HUDEP-2 (cell line): ENCODE results near the gene LRP2.
"Not testable (repeated sequence)": the region's sequence is repeated elsewhere in the genome, so short reads cannot be mapped to it uniquely, and the experiment has no call there.

Experiments used
- DNase-seq, 76 experiments: peaks; one replicate each; lab custom pipeline; 2025; ENCODE audit not compliant: unreplicated experiment in 76 of 76; lab: John Stamatoyannopoulos, UW

The LRP2 gene

GRCh38 chr2:169362118-169362893, at the start of gene LRP2:
Gene LRP2, minus strand, starts transcription at chr2:169362534. Its CDS starts 135 bp downstream, at chr2:169362399.
- DNase-seq = no peak

GRCh38 chr2:169406891-169407290, 44.6 kb upstream of the LRP2 start:
- no peak for DNase-seq

- not testable (repeated sequence) for DNase-seq
Measured at GRCh38 chr2:169399491-169399890, 37.2 kb upstream of the LRP2 start.

GRCh38 chr2:169397697-169398096, 35.4 kb upstream of the LRP2 start:
- DNase-seq = no peak

GRCh38 chr2:169395821-169396374, 33.6 kb upstream of the LRP2 start:
- DNase-seq = no peak

- no peak for DNase-seq
Measured at GRCh38 chr2:169393068-169393590, 30.8 kb upstream of the LRP2 start.

GRCh38 chr2:169391236-169391635, 28.9 kb upstream of the LRP2 start:
- no peak for DNase-seq

GRCh38 chr2:169388161-169388560, 25.8 kb upstream of the LRP2 start:
- no peak for DNase-seq

GRCh38 chr2:169386722-169387121, 24.4 kb upstream of the LRP2 start:
- DNase-seq = no peak

GRCh38 chr2:169384816-169385215, 22.5 kb upstream of the LRP2 start:
- DNase-seq = no peak

- no peak for DNase-seq
Measured at GRCh38 chr2:169372561-169372960, 10.2 kb upstream of the LRP2 start.

GRCh38 chr2:169366066-169366465, 3.7 kb upstream of the LRP2 start:
- no peak for DNase-seq

GRCh38 chr2:169365029-169365480, 2.7 kb upstream of the LRP2 start:
- no peak for DNase-seq

GRCh38 chr2:169363560-169364150, 1.3 kb upstream of the LRP2 start:
- DNase-seq = peak in 4 of 76 experiments; percentile 7 to 27 (median 10)

GRCh38 chr2:169362894-169363559, 693 bp upstream of the LRP2 start:
- no peak for DNase-seq

- no peak for DNase-seq
Measured at GRCh38 chr2:169361706-169362117, 622 bp downstream of the LRP2 start.

- DNase-seq = no peak
Measured at GRCh38 chr2:169360984-169361705, 1.2 kb downstream of the LRP2 start.

GRCh38 chr2:169358016-169358415, 4.3 kb downstream of the LRP2 start:
- no peak for DNase-seq

GRCh38 chr2:169354244-169354643, 8.1 kb downstream of the LRP2 start:
- DNase-seq = no peak

- DNase-seq = no peak
Measured at GRCh38 chr2:169351725-169352124, 10.6 kb downstream of the LRP2 start.
